ENCODE measurements around the gene PRDX5.

DNA sequence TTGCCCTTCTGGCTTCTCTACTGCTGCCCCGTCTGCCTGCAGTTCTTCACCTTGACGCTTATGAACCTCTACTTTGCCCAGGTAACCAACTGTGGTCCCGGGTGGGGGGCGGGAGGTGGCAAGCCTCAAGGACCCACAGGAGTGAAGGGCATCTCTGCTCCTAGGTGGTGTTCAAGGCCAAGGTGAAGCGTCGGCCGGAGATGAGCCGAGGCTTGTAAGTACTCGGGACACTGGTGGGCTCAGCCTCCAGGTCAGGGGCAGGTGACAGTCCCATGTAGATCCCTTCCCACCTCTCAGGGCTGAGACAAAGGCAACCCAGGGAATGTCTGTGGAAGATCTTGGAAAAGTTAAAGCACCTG lies 31.1 kb upstream of the PRDX5 start:
- TF ChIP-seq, protein P1, sequence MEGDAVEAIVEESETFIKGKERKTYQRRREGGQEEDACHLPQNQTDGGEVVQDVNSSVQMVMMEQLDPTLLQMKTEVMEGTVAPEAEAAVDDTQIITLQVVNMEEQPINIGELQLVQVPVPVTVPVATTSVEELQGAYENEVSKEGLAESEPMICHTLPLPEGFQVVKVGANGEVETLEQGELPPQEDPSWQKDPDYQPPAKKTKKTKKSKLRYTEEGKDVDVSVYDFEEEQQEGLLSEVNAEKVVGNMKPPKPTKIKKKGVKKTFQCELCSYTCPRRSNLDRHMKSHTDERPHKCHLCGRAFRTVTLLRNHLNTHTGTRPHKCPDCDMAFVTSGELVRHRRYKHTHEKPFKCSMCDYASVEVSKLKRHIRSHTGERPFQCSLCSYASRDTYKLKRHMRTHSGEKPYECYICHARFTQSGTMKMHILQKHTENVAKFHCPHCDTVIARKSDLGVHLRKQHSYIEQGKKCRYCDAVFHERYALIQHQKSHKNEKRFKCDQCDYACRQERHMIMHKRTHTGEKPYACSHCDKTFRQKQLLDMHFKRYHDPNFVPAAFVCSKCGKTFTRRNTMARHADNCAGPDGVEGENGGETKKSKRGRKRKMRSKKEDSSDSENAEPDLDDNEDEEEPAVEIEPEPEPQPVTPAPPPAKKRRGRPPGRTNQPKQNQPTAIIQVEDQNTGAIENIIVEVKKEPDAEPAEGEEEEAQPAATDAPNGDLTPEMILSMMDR (IDR thresholded peaks at IDR 0.05; ENCODE audit: low read depth, low read length, missing input control), result no peak
- TF ChIP-seq GABPA (IDR thresholded peaks at IDR 0.05 in 1 of 2, conservative IDR thresholded peaks at IDR 0.05 in 1 of 2), result no peak
- TF ChIP-seq SP1 (IDR thresholded peaks at IDR 0.05), result no peak
- TF ChIP-seq, protein P2, sequence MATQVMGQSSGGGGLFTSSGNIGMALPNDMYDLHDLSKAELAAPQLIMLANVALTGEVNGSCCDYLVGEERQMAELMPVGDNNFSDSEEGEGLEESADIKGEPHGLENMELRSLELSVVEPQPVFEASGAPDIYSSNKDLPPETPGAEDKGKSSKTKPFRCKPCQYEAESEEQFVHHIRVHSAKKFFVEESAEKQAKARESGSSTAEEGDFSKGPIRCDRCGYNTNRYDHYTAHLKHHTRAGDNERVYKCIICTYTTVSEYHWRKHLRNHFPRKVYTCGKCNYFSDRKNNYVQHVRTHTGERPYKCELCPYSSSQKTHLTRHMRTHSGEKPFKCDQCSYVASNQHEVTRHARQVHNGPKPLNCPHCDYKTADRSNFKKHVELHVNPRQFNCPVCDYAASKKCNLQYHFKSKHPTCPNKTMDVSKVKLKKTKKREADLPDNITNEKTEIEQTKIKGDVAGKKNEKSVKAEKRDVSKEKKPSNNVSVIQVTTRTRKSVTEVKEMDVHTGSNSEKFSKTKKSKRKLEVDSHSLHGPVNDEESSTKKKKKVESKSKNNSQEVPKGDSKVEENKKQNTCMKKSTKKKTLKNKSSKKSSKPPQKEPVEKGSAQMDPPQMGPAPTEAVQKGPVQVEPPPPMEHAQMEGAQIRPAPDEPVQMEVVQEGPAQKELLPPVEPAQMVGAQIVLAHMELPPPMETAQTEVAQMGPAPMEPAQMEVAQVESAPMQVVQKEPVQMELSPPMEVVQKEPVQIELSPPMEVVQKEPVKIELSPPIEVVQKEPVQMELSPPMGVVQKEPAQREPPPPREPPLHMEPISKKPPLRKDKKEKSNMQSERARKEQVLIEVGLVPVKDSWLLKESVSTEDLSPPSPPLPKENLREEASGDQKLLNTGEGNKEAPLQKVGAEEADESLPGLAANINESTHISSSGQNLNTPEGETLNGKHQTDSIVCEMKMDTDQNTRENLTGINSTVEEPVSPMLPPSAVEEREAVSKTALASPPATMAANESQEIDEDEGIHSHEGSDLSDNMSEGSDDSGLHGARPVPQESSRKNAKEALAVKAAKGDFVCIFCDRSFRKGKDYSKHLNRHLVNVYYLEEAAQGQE (IDR thresholded peaks at IDR 0.05), result no peak
